GM19035 (cell line): Measurements from ENCODE around the gene NFS1.
A peak's percentile ranks its signal among the peaks of the same experiment; 100 is the strongest.
"Not testable (repeated sequence)": the region's sequence is repeated elsewhere in the genome, so short reads cannot be mapped to it uniquely, and the experiment has no call there.

Experiments used
- ATAC-seq: cut with Tn5 transposase; IDR thresholded peaks from one replicate; pipeline ENCODE4 v1.9.1; 2021; ENCODE audit not compliant: unreplicated experiment

The NFS1 gene

DNA sequence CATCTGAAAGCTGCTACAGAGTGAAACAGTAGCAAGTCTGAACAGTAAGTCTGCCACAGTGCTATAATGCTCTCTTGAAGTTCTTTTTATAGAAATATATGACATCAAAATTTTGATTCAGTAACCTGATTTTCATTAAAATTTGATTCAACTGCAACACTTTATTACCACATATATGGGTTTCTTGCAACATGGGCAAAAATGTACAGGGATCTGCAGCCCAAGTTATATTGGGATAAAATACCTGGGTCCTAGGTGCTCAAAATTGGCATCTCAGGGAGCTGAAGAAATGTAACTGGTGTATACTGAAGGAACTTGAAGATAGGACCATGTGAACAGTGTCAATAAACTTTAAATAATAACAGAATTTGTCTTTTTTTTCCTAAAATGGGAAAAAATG, 10.9 kb upstream of the NFS1 start:
- no peak for ATAC-seq

DNA sequence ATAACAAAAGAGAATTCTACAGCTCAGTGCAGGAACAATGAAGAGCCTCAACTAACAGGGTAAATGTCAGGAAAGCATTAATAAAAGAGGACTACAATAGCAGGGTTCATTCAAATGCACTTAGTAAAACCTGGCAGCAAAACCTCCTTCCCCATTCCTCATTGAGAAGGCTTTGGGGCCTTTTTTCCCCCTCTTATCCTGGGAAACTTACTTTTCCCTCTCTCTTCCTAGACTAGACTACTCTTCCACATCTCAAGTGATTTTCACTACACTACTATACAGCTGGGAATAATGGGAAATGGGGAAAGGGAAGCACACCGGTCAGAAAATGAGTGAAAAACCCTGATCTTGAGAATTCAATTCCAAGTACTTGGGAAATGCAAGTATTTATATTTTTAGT, 10.1 kb upstream of the NFS1 start:
- no peak for ATAC-seq

DNA sequence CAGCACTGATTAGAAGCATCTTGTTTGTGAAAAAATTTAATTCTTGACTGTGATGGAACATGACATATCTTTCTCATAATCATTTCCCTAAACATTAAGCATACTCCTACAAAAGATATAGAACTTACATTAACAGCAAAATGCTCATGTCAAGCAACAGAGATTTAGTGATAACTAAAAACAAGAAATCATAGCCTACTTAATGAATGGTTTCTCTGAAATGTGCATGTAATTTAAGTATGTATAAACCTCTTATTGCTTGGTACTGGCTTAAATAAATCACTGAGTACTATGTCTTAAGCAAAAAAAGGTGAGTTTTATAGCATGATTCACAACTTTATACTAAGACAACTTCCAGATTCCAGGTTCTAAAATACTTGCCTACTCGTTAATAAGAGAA, 9.3 kb upstream of the NFS1 start:
- ATAC-seq: no peak

DNA sequence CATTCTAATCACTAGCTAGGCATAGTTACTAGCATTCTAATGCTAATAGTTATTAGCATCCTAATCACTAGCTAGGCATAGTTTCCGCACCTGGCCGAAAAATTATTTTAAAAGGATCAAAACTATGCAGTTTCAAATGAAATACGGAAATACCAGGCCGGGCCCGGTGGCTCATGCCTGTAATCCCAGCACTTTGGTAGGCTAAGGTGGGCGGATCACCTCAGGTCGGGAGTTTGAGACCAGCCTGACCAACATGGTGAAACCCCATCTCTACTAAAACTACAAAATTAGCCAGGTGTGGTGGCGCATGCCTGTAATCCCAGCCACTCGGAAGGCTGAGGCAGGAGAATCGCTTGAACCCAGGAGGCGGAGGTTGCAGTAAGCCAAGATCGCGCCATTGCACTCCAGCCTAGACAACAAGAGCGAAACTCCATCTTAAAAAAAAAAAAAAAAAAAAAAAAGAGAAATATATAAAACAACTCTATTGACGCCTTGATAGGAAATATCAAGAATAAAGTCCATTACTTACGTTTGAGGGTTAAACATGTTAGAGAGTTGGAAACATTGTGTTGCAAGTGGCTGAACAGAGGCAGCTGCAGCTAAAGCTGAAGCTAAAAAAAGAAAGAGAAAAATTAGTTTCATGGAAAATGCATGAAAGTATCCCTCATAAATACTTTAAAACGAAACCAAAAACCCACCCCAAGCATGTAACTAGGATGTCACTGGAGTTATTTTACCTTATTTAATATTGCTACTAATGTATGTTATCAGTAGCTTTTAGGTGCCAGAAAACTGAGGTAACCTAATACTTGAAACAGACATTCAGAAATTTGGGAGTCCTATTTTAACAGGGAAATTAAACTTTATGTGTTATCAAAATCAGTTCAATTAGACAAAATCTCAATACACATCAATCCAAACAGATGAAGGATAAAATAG, 7.7 kb upstream of the NFS1 start:
- ATAC-seq: not testable (repeated sequence)

DNA sequence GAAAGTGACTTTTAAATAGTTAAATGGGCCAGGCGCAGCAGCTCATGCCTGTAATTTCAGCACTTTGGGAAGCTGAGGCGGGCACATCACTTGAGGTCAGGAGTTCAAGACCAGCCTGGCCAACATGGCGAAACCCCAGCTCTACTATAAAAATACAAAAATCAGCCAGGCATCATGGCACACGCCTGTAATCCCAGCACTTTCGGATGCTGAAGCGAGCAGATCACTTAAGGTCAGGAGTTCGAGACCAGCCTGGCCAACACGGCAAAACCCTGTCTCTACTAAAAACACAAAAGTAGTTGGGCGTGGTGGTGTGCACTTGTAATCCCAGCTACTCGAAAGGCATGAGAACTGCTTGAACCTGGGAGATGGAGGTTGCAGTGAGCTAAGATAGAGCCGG, 6.7 kb upstream of the NFS1 start:
- not testable (repeated sequence) for ATAC-seq

DNA sequence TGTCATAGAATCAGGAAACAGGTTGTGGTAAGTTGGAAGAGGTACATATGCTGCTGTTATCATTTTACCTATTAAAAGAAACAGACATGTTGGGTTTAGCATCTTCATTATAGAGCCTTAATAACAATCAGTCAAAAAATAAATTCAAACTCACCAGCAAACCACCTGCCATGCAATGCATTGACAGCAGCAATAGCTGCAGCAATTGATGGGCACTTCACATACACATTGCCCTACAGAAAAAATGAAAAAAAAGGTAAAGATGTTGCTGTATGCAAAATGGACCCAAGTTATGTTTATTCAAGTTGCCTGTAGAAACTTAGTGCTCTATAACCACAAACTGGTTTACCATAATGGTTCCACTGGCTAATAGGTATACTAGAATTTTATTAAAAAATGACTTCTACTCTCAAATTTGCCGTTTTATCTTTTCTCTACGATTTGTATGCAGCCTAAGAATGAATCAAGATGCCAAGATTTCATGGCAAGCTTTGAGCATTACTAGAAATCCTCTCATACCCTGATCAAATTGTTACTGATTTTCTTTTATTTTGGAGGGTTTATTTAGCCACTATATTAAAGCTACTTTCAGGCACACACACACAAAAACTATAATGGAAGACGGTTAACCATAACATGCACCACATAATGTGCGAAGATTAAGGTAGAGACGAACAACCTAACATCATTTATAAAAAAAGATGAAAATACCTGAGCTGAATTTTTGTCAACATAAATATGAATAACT, 5.5 kb upstream of the NFS1 start:
- ATAC-seq: no peak

DNA sequence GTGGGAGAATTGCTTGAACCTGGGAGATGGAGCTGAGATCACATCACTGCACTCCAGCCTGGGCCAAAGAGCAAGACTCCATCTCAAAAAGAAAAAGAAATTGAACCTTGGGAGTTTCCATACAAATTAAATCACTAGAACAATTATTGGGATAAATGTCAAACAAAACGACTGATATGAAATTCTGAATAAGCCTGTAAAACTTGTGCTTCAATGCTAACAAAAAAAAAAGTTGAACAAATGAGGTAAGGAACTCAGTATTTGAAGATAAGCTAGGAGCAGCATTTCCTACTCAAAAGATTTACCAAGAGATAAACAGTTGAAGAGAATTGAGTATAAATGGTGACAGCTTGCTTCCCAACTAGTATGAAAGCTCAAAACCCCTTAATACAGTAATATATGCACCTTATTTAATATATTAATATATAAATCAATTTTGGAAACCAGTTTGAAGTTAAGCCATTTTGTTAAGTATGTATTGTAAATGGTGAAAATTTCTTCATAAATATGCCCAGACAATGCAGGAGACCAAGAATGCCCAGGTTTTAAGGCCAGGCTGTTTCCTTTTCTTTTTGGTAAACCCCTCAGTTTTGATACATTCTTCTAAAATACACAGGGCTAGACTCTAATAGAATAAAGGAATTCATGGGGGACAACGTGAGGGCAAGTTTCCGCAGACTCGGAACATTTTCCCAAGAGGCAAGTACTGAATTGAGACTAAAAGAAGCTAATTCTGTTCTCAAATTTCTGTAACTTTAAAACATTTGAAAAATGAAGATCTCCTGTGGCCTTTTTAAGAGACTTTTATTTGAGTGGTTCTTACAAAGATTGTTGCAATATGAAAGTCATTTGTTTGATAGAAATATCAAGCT, 3.9 kb upstream of the NFS1 start:
- no peak for ATAC-seq

DNA sequence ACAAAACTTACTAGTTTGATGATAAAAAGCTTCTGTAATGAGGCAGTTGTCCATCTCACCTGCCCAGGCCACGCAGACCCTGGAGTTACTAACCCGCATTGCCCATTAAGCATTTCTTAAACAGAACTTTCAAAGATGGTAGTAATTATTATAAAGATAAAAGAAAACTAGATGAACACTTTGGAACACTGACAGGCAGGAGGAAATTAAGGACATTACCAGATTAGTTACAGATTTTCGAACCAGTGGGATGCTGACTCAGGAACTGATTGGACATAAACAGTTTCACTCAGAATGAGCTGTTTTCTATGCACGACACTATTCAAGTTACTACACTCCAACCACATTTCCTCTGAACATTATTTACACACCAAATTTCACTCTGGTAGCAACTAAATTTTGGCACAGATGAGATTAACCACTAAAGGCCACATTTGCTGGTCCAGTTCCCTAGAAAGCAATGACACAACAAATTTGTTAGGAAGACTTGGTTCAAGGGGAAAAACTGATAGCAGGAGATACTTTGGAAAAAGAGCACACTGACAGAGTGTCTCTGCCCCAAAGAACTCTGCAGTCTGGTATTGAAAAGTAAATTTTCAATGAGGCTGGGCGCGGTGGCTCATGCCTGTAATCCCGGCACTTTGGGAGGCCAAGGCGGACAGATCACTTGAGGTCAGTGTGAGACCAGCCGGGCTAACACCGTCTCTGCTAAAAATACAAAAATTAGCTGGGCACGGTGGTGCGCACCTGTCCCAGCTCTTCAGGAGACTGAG, 3.1 kb upstream of the NFS1 start:
- no peak for ATAC-seq

DNA sequence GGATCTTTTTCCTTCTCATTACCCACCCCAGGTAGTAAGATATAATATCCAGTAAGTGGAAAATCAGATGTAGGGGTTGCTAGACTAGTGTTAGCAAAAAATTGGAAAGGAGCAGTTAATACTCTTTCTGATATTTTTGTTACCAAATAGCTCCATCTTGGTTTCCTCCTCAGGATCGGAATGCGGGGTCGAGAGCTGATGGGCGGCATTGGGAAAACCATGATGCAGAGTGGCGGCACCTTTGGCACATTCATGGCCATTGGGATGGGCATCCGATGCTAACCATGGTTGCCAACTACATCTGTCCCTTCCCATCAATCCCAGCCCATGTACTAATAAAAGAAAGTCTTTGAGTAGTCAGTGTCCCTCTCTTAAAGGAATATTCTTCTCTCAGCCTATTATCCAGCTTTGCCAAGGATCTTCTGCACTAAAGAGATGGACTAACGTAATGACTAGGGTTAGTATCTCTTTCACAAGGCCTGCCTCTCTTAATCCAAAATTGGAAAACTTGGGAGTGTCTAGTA, 1.5 kb upstream of the NFS1 start:
- ATAC-seq: no peak

DNA sequence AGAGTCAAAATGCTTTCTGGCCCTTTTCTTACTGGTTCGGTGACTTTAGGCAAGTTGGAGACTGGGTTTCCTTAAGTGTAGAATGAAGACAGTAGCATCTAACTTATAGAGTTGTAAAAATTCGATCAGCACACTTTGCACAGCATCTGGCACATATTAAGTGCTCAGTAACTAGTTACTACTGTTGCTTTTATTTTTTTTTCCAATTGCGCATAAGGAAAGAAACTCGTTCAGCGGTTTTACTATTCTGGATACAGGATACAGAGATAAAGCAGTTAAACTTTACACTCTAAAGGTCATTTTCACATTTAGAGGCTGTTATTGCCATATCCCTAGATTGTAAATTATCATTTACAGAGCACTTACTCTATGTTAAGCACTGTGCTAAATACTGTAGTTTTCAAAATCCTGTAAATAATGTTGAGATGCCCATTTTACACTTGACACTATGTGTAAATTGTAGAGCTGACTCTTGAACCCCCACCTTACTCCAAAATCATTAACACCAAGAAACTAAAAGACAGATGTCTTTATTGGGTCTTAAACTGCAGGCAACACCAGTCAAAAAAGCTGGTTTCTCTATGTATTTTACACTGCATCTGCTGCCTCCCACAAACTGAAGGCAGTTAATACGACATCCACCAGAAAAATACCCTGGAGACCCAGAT, 939 bp upstream of the NFS1 start:
- ATAC-seq: no peak

DNA sequence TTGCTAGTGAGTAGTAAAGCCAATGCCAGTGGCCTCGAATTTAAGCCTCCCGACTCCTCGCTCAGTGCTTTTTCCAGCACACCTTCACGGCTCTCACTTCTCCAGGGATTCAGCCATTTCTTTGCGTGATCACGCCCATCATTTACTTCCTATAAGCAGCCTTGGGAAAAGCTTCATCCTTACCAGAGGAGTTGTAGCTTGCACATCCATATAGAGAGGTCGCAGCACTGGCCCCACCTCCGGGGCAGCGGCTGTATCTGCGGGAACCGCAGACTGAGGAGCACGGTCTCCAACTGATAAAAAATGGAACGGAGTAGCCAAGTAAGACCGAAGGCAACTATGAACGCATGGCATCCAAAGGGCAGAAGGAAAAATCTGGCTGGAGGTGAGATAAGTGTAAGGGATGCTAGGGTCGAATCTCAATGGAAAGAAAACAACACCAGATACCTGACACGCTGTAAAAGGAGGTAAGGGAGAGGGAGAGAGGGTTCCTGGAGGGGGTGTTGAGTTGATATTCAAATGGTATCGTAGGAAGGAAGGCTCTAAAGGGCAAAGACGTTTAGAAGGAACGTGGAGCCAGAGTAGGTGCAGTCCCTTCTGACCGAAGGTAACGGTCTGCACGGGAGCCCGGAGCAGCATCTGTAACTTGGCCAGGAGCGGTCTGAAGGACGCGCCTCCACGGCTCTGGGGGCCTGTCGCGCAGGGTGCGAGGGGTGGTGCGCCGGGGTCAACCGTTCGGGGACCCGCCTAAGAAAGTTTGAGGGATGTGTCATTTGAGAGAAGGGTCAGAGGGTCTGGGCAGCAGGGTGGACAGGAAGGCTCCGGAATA, 640 bp downstream of the NFS1 start:
- ATAC-seq: peak; percentile 32

DNA sequence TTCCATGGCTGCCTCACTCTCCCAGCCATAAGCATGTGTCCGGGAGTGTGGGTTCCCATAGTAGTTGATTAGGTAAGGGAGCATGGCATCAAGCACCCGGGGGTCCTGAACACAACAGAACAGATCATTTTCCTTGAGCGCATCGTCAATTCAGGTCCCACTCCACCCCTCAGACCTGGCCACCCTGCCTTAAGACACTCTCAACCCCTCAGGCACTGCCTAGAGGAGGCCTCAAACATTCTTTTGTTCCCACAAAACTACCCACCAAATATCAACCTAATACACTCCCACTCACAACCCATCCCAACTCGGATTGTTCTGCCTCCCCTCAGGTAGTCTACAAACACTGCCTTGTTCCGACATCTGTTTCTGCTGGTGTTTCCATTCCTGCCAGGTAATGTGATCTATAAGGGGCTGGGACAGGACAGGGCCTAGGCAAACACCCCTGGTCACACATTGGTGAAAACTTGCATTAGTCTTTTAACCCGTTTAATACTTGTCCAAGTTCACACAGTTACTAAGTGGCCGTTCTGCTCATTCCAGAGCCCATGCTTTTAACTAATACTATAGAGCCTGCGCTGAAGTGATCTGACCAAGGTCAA, 1.4 kb downstream of the NFS1 start:
- no peak for ATAC-seq

DNA sequence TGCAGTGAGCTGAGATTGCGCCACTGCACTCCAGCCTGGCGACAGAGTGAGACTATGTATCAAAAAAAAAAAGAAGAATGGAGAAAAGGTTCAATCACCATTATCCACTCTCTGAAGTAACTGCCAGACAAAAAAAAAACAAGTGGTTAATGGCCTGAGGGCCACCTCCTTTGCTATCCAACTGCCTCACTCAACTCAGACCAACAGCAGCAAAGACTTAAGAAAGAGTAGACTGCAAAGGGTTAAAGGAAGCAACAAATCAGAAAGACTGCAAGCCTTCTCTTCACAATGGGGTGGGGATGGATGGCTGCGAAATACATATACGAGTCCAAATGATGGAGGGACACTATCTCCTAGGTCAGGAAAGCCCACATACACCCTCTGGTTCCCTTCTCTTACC, 3.2 kb downstream of the NFS1 start:
- ATAC-seq: no peak

DNA sequence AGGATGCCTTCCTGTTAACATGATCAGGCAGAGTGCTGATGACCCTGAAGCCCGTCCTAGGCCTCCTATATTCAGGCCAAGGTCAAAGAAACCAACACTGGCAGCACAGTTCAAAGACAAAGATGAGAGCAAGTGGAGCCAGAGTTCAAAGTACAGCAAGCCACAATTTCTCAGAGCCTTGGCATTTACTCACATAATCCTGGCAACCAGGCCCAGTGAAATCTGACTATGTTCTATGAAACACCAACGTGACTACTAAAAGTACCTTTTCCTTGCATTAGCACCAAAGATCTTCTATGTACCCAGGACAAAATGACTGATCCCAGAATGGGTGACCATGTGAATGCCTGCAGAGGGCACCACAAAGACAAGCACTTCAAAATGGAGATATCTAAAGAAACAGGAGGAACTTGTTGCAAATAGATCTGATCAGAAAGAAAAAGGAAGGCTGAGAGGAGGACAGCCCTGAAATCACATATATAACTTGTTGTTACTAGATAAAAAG, 3.9 kb downstream of the NFS1 start:
- no peak for ATAC-seq

DNA sequence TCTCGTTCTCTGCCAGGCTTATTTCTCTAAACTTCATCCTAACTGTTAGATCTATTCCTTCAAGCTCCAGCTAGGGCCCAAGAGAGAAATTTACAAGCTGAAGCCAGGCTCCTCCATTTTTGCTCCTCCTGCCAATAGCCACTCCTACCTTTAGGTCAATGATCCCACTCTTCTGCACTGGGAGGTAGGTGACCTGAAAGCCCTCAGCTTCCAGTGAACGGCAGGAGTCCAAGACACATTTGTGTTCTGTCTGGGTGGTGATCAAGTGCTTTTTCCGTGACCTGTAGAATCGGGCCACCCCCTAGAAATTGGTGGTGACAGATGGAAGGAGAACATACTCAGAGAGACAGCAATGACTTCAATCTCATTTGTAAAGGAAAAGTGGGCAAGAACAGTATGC, 8.9 kb downstream of the NFS1 start:
- no peak for ATAC-seq

DNA sequence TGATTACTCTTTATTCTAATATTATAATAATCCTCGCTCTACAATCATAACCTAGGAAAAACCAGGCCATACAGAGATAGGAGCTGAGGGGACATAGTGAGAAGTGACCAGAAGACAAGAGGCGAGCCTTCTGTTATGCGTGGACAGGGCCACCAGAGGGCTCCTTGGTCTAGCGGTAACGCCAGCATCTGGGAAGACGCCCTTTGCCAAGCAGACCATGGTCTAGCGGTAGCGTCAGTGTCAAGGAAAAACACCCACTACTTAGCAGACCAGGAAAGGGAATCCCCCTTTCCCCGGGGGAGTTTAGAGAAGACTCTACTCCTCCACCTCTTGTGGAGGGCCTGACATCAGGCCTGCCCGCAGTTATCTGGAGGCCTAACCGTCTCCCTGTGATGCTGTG, 12.3 kb downstream of the NFS1 start:
- not testable (repeated sequence) for ATAC-seq

DNA sequence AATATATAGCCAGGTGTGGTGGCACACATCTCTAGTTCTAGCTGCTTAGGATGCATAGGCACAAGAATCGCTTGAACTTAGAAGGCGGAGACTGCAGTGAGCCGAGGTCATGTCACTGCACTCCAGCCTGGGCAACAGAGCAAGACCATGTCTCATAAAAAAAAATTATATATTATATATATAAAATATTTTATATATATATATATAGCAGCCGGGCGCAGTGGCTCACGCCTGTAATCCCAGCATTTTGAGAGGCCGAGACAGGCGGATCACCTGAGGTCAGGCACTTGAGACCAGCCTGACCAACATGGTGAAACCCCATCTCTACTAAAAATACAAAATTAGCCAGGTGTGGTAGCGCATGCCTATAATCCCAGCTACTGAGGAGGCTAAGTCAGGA, 13.8 kb downstream of the NFS1 start:
- ATAC-seq: not testable (repeated sequence)

DNA sequence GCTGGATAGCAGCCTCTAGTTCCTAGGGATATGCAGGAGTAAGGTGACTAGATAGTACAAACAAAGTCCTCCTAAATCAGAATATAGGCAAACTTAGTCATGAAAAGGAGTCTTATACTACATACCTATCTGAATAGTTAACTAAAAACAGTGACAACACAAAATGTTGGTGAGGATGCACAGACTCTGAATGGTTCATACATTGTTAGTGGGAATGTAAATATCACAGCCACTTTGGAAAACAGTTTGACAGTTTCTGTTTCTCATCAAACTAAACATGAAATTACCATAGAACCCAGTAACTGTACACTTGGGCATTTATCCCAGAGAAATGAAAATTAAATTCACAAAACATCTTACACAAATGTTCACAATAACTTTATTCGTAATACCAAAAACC, 17.2 kb downstream of the NFS1 start:
- ATAC-seq: no peak
